GM03348 (cell line): ENCODE measurements around the gene MBD5.

Source experiments
- DNase-seq: peaks from one replicate; pipeline ENCODE4 v3.0.0; 2012; ENCODE audit warnings: low spot score

Gene MBD5

DNA sequence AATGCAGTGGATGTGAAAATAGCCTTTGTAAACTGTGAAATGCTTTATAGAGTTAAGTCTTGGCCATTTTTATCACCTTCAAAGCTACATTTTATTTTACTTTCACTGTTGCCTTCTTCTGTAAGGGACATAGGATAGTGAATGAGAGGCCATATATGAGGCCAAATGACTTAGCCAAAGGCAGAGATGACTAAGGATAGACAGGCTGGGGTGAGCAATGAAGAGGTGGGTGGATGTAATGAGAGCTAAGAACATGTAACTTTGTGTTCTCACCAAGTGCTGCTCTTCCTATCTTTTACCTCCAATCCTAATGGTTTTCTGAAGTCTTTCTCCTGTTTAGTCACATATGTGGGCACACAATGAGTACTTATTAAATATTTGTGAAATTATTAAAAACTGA is 101.9 kb downstream of the MBD5 start:
- DNase-seq, result peak; percentile 31

DNA sequence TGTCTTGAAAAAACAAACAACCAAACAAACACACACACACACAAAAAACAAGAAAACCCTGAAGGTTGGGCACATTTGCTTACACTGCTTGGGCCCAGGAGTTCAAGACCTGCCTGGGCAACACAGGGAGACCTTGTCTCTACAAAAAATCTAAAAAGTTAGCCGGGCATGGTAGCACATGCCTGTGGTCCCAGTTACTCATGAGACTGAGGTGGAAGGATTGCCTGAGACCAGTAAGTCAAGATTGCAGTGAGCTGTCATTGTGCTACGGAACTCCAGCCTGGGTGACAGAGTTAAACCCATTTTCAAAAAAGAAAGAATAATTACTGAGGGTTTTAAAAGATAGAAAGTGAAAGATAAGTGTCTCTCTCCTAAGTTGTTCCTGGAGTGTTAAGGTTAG is 103.4 kb downstream of the MBD5 start:
- no peak for DNase-seq

DNA sequence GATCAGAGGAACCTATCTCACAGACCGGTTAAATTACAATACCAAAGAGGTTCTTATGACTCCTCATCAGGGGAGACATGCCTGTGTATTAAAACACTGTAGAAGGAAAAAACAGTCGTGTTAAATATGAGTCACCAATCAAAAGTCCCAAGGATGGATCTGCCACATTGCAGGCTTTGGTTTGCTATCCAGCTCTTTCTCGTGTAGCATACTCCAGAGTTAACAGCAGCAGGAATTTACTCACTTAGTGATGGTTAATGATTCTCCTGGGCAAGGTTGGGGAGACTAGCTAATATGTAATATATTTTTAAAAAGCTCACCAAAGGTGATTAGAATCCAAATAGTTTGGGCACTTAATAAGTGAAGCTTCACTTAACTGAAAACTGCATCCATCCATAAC is 109.7 kb downstream of the MBD5 start:
- peak; percentile 31 for DNase-seq

DNA sequence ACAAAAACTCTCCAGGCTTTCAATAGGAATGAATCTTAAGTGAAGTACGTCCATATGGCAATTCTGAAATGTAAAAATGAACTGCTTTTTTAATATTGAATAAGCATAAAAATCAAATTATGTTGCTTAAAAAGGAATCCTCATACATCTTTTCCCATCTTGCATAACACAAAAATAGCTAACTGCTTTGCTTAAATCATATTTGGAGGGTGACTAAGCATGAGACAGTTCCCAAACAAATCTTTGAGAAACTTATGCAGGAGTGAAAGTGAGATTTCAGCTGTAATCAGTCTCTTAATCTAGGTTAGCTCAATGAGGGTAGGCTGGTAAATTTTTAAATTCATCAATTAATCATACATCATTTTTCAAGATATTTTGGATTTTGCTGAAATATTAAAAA is 111.5 kb downstream of the MBD5 start:
- DNase-seq, result peak; percentile 74

GRCh38 chr2:148135705-148136104 is 114.8 kb downstream of the MBD5 start:
- no peak for DNase-seq

- no peak for DNase-seq
These were observed 115.5 kb downstream of the MBD5 start for GRCh38 chr2:148136441-148136840.

DNA sequence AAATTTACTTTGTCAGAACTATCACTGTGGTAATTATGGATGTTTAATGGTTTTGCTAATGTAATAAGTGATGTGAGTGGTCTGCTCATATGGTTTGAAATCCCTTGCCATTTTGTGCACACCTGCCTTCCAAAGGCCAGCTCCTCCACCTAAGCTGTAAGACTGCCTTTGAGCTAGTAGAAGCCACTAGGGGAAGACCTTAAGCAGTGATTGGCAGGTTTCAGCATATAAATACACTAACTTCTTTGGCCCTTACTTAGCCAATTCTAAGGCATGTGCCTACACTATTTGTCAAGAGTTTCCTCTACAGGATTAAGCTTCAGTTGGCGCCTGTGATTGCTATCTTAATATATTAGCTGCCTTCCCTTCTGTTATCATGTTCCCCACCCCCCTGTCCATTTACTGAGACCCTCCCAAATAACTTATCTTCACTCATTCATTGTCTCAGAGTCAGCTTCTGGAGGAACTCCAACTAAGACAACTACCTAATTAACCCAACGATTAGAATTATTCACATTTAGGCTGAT is 141.1 kb downstream of the MBD5 start:
- DNase-seq, result no peak

GRCh38 chr2:148162871-148163270 is 142.0 kb downstream of the MBD5 start:
- DNase-seq, result no peak

DNA sequence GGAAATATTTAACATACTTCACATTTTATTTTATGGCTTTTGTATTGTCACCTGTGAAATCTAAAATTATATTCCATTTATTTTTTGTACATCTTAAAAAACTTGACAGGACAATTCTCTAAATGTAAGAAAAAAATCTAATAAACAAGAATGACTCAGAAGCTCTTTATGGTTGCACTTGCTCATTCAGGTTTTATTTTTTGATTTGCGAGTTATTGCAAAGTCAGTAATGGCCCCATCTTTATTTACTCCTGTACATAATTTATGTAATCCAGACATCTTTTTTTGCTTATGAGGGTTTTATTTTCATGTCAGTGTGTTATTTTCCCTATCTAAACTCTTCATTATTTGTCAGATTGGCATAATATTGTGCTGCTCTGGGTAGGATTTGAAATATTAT is 145.1 kb downstream of the MBD5 start:
- no peak for DNase-seq

DNA sequence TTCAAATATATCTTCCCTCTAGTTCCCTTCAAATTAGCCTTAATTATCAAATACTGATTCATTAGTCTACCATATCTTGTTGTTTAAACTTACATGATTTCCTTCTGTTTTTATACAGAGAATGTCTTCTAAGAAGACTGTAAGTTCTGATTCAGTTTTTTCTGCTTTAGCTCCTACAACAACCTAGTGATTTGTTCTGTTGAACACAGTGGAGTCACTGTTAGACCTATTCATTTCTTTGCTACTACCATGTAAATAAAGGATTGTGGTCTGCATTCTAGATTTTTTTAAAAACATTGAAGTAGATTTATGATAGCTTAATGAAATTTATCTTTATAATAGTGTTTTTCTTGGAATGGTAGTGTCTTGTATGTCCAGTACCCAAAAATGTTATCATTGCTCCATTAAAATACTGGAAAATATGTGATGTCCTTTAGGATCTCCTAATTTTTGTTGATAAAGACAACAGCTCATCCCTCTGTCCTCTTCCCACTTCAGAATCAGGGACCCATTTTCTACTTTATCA is 146.4 kb downstream of the MBD5 start:
- no peak for DNase-seq

DNA sequence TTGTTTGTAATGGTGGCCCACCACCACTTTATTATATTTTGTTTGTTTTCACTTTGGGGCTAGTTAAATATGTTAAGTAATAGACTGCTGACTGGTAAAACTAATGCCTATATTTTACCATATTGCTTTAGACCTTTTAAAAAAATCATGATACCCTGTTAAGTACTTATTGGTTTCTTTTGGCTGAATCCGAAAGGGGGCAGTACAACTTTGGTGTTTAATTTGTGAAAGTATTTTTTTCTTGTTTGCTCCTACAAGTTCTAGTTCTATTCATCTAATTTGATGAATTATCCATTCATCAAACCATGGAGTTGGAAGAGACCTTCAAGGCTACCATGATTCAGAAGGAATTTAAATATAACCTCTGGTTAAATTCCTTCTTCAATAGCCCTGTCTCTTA is 147.0 kb downstream of the MBD5 start:
- no peak for DNase-seq

DNA sequence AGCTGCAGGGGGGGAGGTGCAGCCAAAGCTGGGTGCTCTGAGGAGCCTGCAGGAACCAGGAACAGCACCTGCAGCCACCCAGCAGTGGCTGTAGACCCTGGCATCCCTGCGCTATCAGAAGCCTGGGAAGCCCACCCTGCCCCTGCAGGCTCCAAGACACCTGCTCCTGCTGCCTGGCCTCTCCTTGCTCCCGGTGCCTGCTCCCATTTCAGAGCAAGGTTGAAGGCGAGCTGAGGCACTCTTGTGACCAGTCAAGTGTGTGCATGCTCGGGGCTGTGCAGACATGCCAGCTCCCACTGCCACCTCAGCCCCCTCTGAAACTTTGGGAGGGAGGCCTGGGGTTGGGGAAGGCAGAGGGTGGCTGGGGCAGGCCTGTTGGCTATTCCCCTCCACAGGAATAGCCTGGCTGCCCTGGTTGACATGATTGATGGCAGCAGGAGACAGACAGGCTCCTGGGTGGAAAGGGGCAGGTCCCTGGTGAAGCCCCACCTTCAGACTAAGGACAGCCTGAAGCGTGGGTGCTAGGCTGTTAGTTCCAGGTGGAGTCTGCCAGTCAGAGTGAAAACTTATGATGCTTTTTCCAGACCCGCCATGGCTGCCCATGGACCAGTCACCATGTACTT is 151.4 kb downstream of the MBD5 start:
- no peak for DNase-seq

GRCh38 chr2:148173168-148173567 is 152.3 kb downstream of the MBD5 start:
- DNase-seq, result no peak

DNA sequence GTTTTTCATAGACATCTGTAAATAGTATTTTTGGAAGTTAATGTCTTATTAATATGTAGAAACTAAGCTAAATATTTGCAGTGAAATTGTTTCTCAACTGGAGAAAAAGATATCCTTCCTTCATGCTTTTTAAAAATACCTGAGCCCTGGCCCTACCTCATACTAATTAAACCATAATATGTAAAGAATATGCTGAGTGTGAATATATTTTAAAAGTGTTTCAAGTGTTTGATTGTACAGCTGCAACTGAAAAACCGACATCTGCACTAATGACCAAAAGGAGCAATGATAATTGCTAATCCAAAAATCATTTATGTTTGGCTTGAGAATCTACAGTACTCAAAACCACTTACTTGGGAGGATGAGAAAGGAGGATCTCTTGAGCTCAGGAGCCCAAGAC is 156.7 kb downstream of the MBD5 start:
- no peak for DNase-seq

- no peak for DNase-seq
These were observed 158.8 kb downstream of the MBD5 start for GRCh38 chr2:148179724-148180123.

- no peak for DNase-seq
These were observed 164.1 kb downstream of the MBD5 start for GRCh38 chr2:148184976-148185375.

- no peak for DNase-seq
These were observed 174.0 kb downstream of the MBD5 start for GRCh38 chr2:148194882-148195281.

DNA sequence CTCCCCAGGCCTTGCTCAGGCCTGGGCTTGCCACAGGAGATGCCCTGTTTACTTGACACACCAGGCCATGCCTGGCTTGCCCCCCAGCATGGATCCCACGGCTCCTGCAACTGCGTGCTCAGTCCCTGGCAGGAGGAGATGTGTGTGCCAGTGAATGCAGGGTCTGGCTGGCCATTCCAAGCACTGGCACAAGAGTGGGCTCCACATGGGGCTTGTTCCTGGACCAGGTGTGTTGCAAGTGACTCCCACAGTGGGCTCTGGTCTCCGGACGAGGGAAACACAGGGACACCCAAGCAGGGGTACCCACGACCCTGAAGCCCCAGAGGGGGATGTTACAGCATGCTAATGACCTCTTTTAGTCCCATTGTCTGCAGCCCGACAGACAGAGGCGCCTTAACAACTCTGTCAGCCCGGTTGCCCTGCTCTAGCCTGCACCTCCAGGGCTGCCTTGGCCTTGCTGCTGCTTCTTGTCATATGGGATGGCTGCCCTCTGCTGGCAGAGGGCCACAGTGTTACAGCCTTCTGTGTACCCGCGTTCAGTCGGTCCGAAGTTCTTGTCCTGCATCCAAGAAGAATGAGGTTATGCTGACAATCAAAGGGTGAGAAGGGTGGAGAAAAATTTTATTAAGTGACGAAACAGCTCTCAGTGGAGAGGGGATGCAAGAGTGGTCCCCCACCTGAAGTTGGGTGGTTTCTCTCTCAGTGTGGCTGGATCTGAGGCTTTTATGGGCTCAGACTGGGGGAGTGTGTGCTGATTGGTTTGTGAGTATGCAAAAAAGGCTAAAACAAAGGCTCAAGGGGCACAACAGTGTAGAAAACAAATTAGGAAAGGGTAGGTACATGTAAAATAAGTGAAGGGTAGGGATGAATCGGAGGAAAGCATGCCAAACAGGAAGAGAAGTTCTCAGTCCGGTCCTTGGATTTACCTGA is 180.4 kb downstream of the MBD5 start:
- peak; percentile 5 for DNase-seq

GRCh38 chr2:148202237-148202636 is 181.3 kb downstream of the MBD5 start:
- DNase-seq, result no peak

DNA sequence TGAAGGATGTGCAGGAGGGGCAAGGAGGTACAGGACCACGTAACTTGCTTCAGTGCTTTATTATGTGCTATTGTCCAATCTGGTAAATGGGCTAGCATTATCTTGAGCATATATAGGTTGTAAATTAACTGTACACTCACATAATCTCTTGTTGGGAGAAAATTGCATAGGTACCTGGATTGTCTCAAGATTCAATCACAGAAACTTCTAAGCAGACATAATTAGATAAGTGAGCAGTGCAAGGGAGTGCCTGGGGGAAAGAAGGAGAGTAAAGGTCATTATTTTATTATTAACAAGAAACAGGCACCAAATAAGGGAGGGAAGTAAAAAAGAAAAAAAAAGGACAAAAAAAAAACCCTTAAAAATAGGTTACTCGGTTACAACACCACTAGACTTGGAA is 186.2 kb downstream of the MBD5 start:
- no peak for DNase-seq

DNA sequence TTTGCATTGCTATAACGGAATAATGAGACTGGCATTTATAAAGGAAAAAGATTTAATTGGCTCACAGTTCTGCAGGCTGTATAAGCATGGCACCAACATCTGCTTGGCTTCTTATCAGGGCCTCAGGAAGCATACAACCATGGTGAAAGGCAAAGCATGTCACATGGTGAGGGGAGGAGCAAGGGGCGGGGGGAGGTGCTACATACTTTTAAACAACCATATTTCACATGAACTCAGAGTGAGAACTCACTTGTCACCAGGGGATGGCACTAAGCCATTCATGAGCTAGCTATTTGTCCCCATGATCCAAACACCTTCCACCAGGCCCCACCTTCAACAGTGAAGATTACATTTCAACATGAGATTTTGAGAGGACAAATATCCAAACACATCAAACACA is 188.7 kb downstream of the MBD5 start:
- DNase-seq, result no peak

GRCh38 chr2:148218326-148219075 is 197.6 kb downstream of the MBD5 start:
- no peak for DNase-seq
